GM19351 (cell line): ENCODE data around the gene KCTD15.

ENCODE experiments used
- ATAC-seq: cut with Tn5 transposase; IDR thresholded peaks from one replicate; pipeline ENCODE4 v1.9.1; 2021; ENCODE audit warnings: mild to moderate bottlenecking, moderate library complexity; ENCODE audit not compliant: unreplicated experiment

KCTD15 gene

GRCh38 chr19:33796164-33796875, at the start of gene KCTD15:
Gene KCTD15, plus strand, starts transcription at chr19:33796870. Its CDS starts 3,585 bp downstream, at chr19:33800455.
- ATAC-seq, result no peak

DNA sequence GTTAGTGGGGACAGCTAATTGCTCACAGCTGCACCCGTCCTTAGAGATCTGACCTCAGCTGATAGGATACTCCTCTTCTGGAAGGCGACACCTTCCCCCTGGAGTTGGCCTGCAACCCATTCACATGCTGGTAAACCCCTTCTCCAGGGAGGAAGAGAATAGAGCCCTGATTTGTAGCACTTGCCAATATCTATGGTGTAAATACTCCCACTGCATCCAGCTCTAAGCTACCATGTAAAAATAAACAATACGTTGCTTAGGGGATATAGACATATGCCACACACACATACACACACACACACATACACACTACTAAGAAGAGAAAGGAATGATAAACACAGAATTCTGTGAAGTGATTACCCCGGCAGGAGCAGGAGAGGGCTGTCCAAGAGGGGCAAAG, 49.4 kb upstream of the KCTD15 start:
- no peak for ATAC-seq

DNA sequence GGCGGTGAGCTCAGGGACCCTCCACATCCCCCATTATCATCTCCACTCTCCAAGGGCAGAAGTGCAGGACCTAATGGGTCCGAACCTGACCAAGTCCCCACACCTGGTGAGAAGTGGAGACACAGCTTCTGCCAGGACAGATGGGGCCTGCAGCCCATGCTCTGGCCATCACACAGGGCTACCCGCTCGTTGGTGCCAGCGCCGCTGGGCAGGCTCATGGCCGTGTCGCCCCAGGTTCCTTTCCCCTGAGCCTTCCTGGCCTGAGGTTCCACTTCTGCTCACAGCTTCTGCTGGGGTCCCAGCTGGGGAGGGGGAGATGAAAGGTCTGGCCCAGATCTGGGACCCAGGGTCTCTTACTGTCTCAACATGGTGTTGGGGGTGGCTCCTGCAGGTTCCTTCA, 48.4 kb upstream of the KCTD15 start:
- ATAC-seq, result no peak

DNA sequence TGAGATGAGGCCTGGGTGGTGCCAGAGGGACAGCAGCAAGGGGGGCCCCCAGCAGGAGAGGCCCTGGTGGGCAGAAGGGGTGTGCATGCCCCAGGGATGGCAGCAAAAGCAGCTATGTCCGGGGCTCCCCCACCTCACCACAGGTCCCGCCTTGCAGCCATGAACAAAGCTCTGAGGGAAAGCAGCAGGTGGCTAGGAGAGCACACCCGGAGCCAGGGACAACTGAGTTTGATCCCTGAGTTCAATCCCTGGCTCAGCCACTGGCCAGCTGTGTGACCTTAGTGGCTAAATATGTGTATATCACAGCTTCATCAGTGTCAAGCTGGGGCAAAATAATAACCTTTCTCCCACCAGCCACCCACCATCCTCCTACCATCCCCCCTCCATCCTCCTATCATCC, 47.7 kb upstream of the KCTD15 start:
- no peak for ATAC-seq

GRCh38 chr19:33749619-33750175, 47.0 kb upstream of the KCTD15 start:
- ATAC-seq, result no peak

GRCh38 chr19:33750587-33751435, 45.9 kb upstream of the KCTD15 start:
- ATAC-seq, result no peak

- ATAC-seq, result no peak
Measured at GRCh38 chr19:33751436-33751770, 45.3 kb upstream of the KCTD15 start.

- no peak for ATAC-seq
Measured at GRCh38 chr19:33752018-33752800, 44.5 kb upstream of the KCTD15 start.

- ATAC-seq, result no peak
Measured at GRCh38 chr19:33752945-33753344, 43.7 kb upstream of the KCTD15 start.

- no peak for ATAC-seq
Measured at GRCh38 chr19:33754361-33754760, 42.3 kb upstream of the KCTD15 start.

GRCh38 chr19:33755099-33756035, 41.3 kb upstream of the KCTD15 start:
- ATAC-seq, result no peak

DNA sequence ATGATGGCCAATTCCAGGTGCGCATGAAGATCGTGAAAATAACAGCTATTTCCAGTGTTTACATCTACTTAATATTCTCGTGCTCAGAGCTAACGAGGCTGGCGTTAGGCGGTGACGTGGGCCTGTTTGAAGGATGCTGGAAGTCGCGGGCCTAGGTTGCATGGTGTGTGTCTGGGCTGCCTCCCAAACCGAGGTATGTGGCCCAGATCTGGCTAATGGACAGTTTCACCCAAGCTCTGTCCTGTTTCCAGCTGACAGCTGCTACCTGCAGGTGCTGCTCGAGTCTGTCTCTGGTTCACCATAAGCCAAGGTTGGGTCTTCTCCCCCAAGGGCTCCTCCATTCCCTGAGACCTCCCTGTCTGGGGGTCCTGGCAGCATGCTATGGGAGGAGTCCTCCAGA, 40.5 kb upstream of the KCTD15 start:
- ATAC-seq, result no peak

DNA sequence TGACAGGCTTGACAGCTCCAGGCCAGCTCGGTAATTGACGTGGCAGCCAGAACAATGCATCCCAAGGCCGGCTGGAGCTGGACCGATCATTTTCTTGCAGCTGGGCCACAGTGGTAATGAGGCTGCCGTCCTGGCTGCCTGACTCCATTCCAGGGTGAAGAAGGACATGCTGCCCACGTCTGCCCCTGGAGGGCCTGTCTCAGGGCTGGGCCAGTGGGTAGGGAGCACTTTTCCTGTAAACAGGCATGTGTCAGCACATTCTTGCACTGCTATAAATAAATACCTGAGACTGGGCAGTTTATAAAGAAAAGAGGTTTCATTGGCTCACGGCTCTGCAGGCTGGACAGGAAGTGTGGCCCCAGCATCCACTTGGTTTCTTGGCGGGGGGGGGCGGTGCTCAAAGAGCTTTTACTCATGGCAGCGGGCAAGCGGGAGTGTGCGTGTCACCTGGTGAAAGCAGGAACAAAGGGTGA, 38.1 kb upstream of the KCTD15 start:
- ATAC-seq, result no peak

GRCh38 chr19:33759356-33759755, 37.3 kb upstream of the KCTD15 start:
- no peak for ATAC-seq

DNA sequence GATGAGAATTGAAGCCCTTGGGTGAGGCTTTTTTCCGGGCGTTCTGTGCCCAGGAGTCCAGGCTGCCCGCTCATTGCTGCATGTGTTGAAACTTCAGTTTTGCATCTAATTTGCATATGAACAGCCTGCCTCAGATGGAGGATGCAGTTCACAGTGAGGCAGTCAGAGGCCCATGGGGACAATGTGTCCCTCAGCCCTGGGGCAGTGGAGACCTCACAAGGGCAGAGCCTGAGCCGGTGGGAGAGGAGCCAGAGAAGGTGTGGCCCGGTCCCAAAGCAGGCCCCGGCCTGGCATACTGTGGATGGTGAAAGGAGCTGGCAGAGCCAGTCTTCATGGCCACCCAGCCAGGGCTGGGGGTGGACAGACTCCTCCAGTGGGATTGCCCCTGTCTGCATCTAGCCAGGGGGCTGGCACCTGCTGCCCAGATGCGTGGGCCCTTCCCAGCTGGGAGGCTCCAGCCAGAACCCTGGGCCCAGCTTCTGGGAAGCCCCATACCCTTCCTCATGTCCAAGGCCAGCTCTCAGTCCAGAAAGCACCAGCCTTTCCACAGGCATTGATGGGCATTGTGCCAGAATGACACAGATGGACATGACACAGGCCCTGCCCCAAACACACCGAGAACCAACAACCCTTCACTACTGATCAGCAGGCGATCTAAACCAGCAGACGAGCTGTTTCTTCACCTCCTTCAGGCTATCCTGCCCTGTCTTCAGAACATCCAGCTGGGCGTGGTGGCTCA, 32.9 kb upstream of the KCTD15 start:
- no peak for ATAC-seq

DNA sequence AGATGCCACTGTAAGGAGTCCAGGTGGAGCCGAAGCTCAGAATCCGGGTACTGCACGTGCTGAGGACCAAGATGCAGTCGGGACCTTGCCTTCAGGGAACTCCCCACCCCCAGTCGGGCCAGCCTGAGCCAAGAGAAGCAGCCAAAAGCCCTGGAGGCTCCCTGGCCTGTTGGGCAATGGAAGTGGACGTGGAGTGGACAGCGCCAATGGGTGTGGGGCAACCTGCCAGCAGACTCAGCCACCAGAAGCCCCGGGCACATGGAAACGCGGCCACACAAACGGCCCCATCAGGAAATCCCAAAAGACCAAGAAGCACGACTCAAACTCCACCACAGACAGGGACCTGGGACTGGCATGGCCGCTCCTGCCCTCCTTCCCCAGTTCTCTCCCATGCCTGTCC, 30.0 kb upstream of the KCTD15 start:
- no peak for ATAC-seq

GRCh38 chr19:33767898-33768413, 28.7 kb upstream of the KCTD15 start:
- ATAC-seq, result no peak

GRCh38 chr19:33769208-33769607, 27.5 kb upstream of the KCTD15 start:
- ATAC-seq, result no peak

- no peak for ATAC-seq
Measured at GRCh38 chr19:33770107-33770506, 26.6 kb upstream of the KCTD15 start.
